ENCODE measurements around the gene ATF4.

- TF ChIP-seq, protein P1, sequence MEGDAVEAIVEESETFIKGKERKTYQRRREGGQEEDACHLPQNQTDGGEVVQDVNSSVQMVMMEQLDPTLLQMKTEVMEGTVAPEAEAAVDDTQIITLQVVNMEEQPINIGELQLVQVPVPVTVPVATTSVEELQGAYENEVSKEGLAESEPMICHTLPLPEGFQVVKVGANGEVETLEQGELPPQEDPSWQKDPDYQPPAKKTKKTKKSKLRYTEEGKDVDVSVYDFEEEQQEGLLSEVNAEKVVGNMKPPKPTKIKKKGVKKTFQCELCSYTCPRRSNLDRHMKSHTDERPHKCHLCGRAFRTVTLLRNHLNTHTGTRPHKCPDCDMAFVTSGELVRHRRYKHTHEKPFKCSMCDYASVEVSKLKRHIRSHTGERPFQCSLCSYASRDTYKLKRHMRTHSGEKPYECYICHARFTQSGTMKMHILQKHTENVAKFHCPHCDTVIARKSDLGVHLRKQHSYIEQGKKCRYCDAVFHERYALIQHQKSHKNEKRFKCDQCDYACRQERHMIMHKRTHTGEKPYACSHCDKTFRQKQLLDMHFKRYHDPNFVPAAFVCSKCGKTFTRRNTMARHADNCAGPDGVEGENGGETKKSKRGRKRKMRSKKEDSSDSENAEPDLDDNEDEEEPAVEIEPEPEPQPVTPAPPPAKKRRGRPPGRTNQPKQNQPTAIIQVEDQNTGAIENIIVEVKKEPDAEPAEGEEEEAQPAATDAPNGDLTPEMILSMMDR (IDR thresholded peaks at IDR 0.05) = no peak
- TF ChIP-seq POLR2A (IDR thresholded peaks at IDR 0.05) = no peak
- no peak for TF ChIP-seq POLR2AphosphoS5 (IDR thresholded peaks at IDR 0.05; ENCODE audit: insufficient read depth in 1 of 2, low read depth in 1 of 2)
Measured at GRCh38 chr22:39504071-39504470, 16.3 kb upstream of the ATF4 start.

All from vagina (tissue), 2 donors.